Erythroblast (primary cell): Measurements from ENCODE around the gene HOXA13.

Experiments
- GATA1 ChIP-seq: IDR thresholded peaks from 2 replicates; pipeline ENCODE4 v1.6.1; 2011; ENCODE audit warnings: low read depth, mild to moderate bottlenecking, control low read depth, low read length, moderate library complexity
- POLR2A ChIP-seq: IDR thresholded peaks from 2 replicates; pipeline ENCODE4 v1.6.1; 2011; ENCODE audit warnings: mild to moderate bottlenecking, low read length

GRCh38 chr7:27217951-27218350 lies 18.1 kb upstream of the HOXA13 start:
- TF ChIP-seq POLR2A, result no peak
- TF ChIP-seq GATA1, result no peak
